ENCODE results near the gene LINGO3.

Gene LINGO3

DNA sequence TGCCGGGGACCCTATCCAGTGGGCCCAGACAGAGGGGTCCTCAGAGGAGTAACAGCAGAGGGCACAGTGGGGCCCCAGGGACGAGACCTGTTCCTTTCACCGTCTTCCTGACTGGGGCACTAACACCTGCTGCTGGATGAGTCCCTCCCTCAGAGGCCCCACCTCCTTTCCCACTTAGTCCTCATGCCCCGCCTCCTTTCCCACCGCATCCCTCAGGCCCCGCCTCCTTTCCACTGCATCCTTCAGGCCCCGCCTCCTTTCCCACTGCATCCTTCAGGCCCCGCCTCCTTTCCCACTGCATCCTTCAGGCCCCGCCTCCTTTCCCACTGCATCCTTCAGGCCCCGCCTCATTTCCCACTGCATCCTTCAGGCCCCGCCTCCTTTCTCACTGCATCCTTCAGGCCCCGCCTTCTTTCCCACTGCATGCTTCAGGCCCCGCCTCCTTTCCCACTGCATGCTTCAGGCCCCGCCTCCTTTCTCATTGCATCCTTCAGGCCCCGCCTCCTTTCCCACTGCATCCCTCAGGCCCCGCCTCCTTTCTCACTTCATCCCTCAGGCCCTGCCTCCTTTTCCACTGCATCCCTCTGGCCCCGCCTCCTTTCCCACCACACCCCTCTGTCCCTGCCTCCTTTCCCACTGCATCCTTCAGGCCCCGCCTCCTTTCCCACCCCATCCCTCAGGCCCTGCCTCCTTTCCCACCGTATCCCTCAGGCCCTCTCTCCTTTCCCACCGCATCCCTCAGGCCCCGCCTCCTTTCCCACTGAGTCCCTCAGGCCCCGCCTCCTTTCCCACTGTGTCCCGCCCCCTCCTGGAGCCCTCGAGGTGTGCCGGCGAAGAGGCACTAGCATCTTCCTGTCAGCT is 27.3 kb upstream of the LINGO3 start:
- Mint-ChIP-seq H3K27me3 (no peaks in the 10 kb centered on the region), H3K27ac (peak overlapping the region; percentile 59), H3K4me1 (peaks cover 35% of the 10 kb centered on the region), H3K9me3 (peaks cover 10% of the 10 kb centered on the region), H3K4me3 (no peak overlapping the region), H3K36me3 (ENCODE audit: low read depth) (peaks cover 7% of the 10 kb centered on the region)
- no peak for DNase-seq
- ATAC-seq: no peak

DNA sequence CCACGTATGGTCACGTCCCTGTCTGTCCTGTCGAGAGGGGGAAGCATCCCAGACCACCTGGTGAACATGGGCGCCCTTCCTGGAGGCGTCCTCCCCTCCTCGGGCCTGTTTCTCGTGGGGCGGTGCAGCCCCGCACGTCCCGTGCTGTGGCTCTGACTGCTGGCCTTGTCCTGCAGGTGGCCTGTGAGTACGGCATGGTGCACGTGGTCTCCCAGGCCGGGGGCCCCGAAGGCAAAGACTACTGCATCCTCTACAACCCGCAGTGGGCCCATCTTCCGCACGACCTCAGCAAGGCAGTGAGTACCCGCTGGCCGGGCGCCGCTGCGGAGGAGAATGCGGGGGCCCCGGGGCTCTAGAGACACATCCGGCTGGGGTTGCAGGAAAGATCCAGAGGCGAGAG is 26.5 kb upstream of the LINGO3 start:
- H3K27ac Mint-ChIP-seq: no peak overlapping the region
- H3K9me3 Mint-ChIP-seq: peaks cover 10% of the 10 kb centered on the region
- H3K36me3 Mint-ChIP-seq (ENCODE audit: low read depth): peaks cover 7% of the 10 kb centered on the region
- H3K4me3 Mint-ChIP-seq: no peak overlapping the region
- ATAC-seq (no peak), DNase-seq (no peak)
- H3K27me3 Mint-ChIP-seq: no peaks in the 10 kb centered on the region
- H3K4me1 Mint-ChIP-seq: peaks cover 41% of the 10 kb centered on the region

DNA sequence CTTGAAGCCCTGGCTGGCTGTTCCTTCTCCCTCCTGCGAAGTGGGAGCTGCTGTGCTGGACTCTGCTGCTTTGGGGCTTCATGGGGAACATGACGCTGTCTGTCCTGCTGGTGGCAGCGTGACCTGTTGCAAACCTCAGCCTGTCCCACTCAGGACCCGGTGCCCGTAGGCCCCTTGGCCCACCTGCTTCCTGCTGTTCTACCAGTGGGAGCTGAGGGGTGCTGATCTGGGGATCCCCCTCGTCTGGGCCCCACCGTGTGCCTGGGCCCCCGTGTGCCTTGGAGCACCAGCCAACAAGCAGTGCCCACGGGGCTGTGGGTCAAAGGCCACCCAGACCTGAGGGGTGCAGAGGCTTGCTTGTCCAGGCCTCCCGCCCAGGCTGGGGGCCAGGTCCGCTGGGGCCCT is 25.9 kb upstream of the LINGO3 start:
- peaks cover 10% of the 10 kb centered on the region for H3K9me3 Mint-ChIP-seq
- H3K36me3 Mint-ChIP-seq (ENCODE audit: low read depth): peaks cover 7% of the 10 kb centered on the region
- ATAC-seq (no peak), DNase-seq (no peak)
- H3K27me3 Mint-ChIP-seq: no peaks in the 10 kb centered on the region
- H3K27ac Mint-ChIP-seq: peak overlapping the region; percentile 62
- peak overlapping the region; percentile 32 for H3K4me3 Mint-ChIP-seq
- H3K4me1 Mint-ChIP-seq: peaks cover 46% of the 10 kb centered on the region

DNA sequence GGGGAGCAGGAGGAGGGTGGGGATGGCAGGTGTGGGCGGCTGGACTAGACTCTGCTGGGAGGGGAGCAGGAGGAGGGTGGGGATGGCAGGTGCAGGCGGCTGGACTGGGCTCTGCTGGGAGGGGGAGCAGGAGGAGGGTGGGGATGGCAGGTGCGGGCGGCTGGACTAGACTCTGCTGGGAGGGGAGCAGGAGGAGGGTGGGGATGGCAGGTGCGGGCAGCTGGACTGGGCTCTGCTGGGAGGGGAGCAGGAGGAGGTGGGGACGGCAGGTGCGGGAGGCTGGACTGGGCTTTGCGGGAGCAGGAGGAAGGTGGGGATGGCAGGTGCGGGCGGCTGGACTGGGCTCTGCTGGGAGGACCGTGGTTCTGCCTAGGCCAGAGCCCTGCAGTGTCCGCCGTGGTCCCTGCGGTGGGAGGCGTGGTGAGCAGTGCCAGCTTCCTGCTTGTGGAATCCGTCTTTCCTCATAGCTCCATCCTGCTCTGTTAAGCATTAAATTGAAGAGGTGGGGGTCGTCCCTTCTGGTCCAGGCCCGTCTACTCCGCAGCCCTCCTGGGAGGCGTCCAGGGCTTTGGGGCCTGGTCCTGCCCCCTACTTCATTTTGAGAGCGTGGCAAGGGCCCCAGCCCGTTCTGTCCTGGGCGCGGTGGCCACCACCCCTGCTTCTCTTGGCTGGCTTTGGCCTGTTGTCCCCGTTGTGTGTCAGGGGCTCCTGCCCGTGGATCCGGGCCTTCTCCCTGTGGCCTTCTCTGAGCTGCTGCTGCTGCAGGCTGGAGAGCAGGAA is 25.3 kb upstream of the LINGO3 start:
- Mint-ChIP-seq H3K27me3 (no peaks in the 10 kb centered on the region), H3K27ac (peak overlapping the region; percentile 62), H3K4me1 (peaks cover 47% of the 10 kb centered on the region), H3K9me3 (peaks cover 10% of the 10 kb centered on the region), H3K4me3 (peak overlapping the region; percentile 32), H3K36me3 (ENCODE audit: low read depth) (peaks cover 9% of the 10 kb centered on the region)
- no peak for ATAC-seq
- no peak for DNase-seq

DNA sequence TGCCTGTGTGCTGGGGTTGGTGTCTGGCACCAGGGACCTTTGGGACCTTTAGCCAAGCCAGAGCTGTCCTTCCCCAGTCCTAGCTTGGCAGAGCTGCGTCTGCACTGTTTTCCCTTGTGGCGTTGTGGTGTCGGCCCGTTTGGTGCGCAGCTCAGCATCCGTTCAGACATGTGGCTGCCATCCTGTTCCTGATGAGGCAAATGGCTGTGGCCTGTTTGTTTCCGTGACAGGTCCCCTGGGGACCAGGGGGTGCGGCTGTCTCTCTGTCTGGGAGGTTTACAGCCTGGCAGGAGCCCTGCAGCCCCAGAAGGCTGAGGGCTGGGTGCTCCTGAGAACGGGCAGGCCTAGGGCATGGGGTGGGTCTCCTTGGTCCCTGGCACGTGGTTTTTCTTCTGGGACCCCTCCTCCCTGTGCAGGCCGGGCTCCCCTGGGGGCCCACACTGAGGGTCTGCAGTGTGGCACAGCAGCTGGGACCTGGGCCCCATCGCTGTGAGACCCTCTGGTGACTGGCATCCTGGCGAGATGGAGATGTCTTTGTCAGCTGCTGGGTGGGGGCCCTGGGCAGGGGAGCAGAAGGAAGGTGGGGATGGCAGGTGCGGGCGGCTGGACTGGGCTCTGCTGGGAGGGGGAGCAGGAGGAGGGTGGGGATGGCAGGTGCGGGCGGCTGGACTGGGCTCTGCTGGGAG is 24.5 kb upstream of the LINGO3 start:
- DNase-seq (peak; percentile 54), ATAC-seq (peak; percentile 31)
- Mint-ChIP-seq H3K27ac (peak overlapping the region; percentile 86), H3K4me3 (peak overlapping the region; percentile 55), H3K9me3 (peaks cover 10% of the 10 kb centered on the region), H3K4me1 (peaks cover 53% of the 10 kb centered on the region), H3K27me3 (no peaks in the 10 kb centered on the region), H3K36me3 (ENCODE audit: low read depth) (peaks cover 15% of the 10 kb centered on the region)

DNA sequence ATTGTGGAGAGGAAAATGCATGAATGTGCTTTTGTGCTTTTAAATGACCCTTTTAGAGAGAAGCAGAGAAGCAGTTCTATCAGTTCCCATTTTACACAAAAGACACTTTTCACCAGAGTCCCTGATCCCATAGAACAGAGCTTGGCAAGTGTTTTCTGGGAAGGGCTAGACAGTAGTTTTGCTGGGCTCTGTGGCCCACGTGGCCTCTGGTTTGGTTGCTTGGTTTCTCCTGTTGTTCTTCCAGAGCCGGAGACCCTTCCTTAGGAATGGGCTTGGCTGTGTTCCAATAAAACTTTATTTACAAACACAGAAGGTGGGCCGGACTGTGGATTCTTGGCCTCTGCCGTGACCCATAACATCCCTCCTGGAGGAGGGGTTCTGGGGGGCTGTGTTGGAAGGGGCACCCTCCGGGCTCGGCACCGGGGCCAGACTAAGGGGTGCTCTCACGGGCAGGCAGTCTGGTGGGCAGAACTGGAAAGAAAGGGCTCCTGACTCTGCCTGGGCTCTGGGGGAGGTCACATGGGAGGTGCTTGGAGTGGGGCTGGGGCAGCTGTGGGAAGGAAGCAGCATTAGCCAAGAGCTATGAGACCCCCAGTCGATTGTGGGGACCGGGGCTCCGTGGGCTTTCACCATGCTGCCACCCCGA is 23.8 kb upstream of the LINGO3 start:
- Mint-ChIP-seq H3K27ac (peak overlapping the region; percentile 86), H3K36me3 (ENCODE audit: low read depth) (peaks cover 19% of the 10 kb centered on the region), H3K9me3 (peaks cover 10% of the 10 kb centered on the region), H3K27me3 (no peaks in the 10 kb centered on the region), H3K4me1 (peaks cover 61% of the 10 kb centered on the region), H3K4me3 (no peak overlapping the region)
- ATAC-seq: no peak
- DNase-seq: no peak

DNA sequence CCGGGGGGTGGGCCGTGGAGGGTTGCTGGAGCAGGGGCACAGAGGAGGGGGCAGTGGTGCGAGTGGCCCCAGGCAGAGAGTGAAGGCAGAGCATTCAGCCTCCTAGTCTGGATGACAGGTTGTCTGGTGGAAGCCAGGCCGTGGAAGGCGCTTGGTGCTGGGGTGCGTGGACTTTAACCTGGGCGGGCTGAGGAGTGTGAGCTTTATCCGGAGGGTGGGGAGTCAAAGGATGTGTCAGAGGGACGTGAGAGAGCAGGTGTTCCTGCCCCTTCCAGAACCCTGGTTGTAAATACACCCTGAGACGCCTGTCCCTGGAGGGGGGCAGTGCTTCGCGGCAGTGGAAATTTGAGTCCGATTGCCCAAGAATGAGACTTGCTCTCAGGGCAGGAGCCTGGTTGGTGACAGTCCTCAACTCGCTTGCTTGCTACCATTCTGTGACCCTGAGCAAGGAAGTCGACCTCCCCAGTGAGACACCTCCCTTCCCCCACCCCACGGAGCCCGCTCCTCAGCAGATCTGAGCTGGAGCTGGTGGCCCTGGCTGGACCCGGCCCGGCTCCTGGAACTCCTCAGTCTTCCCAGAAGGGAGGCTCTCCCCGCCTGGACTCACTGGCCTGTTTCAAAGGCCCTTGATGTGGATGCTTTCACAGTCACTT is 22.8 kb upstream of the LINGO3 start:
- Mint-ChIP-seq H3K4me1 (peaks cover 67% of the 10 kb centered on the region), H3K27ac (no peak overlapping the region), H3K27me3 (no peaks in the 10 kb centered on the region), H3K4me3 (peak overlapping the region; percentile 99), H3K36me3 (ENCODE audit: low read depth) (peaks cover 22% of the 10 kb centered on the region), H3K9me3 (peaks cover 3% of the 10 kb centered on the region)
- DNase-seq: no peak
- ATAC-seq: no peak

DNA sequence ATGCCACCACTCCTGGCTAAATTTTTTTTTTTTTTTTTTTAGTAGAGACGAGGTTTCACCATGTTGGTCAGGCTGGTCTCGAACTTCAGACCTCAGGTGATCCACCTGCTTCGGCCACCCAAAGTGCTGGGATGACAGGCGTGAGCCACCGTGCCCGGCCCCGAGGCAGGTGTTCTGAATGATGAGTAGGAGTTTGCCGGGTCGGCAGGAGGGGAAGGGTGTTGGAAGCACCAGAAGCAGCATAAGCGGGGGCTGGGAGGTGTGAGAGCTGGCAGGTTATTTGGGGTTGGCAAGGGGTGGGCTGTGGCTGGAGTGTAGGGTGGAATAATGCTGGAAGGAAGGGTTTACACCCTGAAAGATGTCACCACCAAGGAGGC is 22.3 kb upstream of the LINGO3 start:
- DNase-seq: no peak
- Mint-ChIP-seq H3K27ac (peak overlapping the region; percentile 22), H3K27me3 (no peaks in the 10 kb centered on the region), H3K36me3 (ENCODE audit: low read depth) (peaks cover 24% of the 10 kb centered on the region), H3K4me1 (peaks cover 71% of the 10 kb centered on the region), H3K9me3 (no peaks in the 10 kb centered on the region), H3K4me3 (peak overlapping the region; percentile 99)
- ATAC-seq: no peak

DNA sequence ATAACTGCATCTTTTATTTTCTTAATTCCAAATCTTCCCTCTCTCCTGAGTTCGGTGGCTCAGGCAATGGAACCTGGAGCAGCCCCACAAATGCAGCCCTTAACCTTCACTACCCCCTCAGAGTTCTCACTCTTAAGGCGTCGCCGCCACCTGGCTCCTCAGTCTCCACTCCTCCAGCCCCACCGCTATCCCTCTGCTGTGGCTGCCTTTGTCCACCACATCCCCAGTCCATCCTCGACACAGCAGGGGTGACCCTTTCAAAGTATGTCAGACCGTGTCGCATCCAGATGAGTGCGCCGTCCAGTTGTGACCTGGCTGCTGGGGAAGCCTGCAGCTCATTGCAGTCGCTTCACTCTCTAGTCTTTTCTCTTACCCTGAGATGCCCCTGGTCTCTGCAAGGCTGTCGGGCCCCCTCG is 21.6 kb upstream of the LINGO3 start:
- Mint-ChIP-seq H3K9me3 (no peaks in the 10 kb centered on the region), H3K36me3 (ENCODE audit: low read depth) (peaks cover 22% of the 10 kb centered on the region), H3K27ac (peak overlapping the region; percentile 87), H3K27me3 (no peaks in the 10 kb centered on the region), H3K4me1 (peaks cover 77% of the 10 kb centered on the region), H3K4me3 (peak overlapping the region; percentile 99)
- no peak for ATAC-seq
- no peak for DNase-seq

DNA sequence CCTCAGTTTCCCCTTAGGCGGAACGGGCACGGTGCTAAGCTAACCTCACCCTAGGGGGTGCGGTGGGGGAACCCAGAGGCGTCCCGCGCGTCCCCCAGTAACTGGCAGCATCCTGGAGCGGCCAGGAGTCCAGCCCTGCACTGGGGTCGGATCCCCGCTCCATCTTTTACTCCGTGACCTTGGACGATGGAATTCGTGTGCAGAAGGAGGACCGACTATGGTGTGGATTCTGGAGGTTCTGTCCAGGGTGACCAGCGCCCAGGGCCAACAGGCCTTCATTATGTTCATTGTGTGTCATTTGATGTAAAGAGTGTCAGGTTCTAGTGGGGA is 21.2 kb upstream of the LINGO3 start:
- DNase-seq (no peak), ATAC-seq (no peak)
- Mint-ChIP-seq H3K36me3 (ENCODE audit: low read depth) (peaks cover 22% of the 10 kb centered on the region), H3K27ac (peak overlapping the region; percentile 87), H3K4me3 (peak overlapping the region; percentile 99), H3K9me3 (no peaks in the 10 kb centered on the region), H3K4me1 (peaks cover 78% of the 10 kb centered on the region), H3K27me3 (no peaks in the 10 kb centered on the region)

DNA sequence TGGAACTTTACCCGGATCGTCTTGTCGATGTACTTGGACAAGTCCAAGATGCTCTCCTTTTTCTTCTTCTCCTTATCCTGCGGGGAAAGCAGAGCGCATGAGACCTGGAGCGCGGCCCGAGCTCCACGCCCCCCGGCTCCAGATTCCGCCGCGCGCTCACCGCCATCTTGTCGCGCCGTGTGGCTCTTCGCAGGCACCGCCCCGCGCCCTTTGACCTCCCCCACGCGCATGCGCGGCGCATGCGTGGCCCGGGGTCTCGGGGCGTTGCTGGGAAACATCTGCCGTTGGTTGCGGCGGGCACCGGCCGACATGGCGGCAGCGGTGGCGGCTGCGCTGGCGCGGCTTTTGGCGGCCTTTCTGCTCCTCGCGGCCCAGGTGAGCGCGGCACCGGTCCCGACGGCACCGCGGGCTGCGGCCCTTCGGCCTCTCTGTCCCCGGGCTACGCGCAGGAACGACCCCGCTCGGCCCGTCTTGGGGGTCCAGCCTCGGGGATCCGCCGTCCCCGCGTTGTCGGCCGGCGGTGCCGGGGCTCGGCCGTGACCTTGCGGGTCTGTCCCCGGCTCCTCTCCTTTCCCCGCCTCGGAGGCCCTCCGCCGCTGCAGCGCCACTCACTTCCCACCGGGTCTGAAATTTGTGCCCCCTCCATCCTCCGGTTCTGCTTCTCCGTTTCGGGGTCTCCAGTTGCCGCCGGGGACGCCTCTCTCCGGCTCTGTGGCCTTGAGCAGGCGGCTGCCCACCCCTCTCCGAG is 20.6 kb upstream of the LINGO3 start, which contains the start of the genes LSM7 and SPPL2B:
Gene LSM7 (minus strand): TSS at position 186 of the 748 bp plus-strand sequence. CDS start 20 bp downstream, at position 166.
Gene SPPL2B (plus strand): TSS at position 284 of the 748 bp plus-strand sequence. CDS start 26 bp downstream, at position 310.
- peak; percentile 53 for ATAC-seq
- Mint-ChIP-seq H3K27ac (peak within 1 kb of the TSS; percentile 99), H3K36me3 (ENCODE audit: low read depth) (peaks cover 22% of the 10 kb centered on the region), H3K9me3 (no peaks in the 10 kb centered on the region), H3K4me1 (peaks cover 75% of the 10 kb centered on the region), H3K27me3 (no peaks in the 10 kb centered on the region), H3K4me3 (peak within 1 kb of the TSS; percentile 99)
- peak; percentile 95 for DNase-seq

DNA sequence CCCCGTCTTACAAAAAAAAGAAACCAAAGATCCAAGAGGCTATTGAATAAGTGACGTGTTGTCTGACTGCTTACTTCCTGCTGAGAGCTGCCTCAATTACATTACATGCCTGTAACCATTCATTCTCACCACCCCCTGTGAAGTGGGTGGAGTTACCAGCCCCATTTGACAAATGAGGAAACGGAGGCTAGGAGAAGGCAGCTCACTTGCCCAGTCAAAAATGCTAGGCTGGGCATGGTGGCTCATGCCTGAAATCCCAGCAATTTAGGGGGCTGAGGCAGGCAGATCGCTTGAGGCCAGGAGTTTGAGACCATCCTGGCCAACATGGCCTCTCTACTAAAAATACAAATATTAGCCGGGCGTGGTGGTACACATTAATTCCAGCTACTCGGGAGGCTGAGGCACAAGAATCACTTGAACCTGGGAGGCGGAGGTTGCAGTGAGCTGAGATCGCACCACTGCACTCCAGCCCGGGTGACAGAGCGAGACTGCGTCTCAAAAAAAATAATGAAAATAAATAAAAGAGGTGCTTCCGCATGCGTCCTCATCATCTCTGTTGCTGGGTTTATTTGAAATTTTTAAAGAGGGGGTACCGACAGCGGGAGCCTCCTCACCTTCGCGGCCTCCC is 19.9 kb upstream of the LINGO3 start:
- DNase-seq: peak; percentile 68
- ATAC-seq: peak; percentile 80

More for the DNA sequence above, 19.9 kb upstream of the LINGO3 start:
- H3K27me3 Mint-ChIP-seq: no peaks in the 10 kb centered on the region
- peaks cover 73% of the 10 kb centered on the region for H3K4me1 Mint-ChIP-seq
- peak overlapping the region; percentile 99 for H3K27ac Mint-ChIP-seq
- H3K9me3 Mint-ChIP-seq: no peaks in the 10 kb centered on the region
- peaks cover 22% of the 10 kb centered on the region for H3K36me3 Mint-ChIP-seq (ENCODE audit: low read depth)
- peak overlapping the region; percentile 99 for H3K4me3 Mint-ChIP-seq
